Activated CD4-positive, alpha-beta T cell treated with anti-CD3 and anti-CD28 coated beads for 48 hours (primary cell): ENCODE data around the gene CHST12.
"Not testable (repeated sequence)": the region's sequence is repeated elsewhere in the genome, so short reads cannot be mapped to it uniquely, and the experiment has no call there.

Experiments
- DNase-seq: peaks from one replicate; pipeline ENCODE4 v3.0.0-alpha.2; 2020

CHST12 gene

DNA sequence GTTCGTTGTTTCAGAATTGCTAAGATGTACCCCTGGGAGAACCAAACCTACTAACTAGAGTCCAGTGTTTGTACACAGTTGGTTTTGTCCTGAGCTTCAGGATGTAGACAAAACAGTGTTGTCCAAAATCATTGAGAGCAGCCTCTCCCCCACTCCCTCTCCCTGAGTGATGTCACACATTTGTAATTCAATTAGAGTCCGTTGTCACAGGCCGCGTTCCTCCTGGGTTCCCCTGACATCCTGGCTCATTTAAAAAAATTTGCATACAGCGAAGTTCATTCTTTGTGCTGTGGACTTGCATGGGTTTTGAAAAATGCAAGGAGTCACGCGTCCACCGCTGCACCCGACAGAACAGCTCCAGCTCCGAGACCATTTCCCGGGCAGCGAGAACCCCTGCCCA, 62.5 kb downstream of the CHST12 start:
- no peak for DNase-seq

DNA sequence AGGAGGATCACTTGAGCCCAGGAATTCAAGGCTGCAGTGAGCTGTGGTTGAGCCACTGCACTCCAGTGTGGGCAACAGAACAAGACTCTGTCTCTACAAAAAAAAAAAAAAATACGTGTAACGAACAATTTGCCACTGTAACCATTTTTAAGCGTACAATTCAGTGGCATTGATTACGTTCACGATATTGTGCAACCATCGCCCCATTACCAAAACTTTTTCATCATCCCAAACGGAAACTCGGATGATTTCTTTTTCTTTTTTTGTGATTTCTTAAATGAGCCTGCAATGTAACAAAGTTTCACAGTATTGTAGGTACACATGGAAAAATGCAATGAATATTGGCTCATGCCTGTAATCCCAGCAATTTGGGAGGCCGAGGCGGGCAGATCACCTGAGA, 63.3 kb downstream of the CHST12 start:
- DNase-seq = no peak

DNA sequence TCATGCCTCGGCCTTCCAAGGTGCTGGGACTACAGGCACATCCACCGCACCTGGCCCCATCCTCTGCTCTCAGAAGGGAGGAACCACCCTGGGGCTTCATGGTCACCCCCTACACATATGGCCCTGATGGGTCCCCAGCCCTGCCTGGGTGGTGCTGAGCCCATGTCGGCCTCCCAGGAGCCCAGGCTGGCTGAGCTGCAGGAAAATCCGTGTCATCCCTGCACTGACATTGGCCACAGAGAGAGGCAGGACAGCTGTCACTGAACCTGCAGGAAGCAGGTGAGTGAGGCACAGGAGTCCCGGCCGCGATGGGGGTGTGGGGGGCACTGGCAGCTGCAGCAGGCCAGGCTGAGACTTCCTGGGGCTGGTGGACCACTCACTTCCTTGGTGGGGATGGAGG, 64.8 kb downstream of the CHST12 start:
- DNase-seq = no peak

DNA sequence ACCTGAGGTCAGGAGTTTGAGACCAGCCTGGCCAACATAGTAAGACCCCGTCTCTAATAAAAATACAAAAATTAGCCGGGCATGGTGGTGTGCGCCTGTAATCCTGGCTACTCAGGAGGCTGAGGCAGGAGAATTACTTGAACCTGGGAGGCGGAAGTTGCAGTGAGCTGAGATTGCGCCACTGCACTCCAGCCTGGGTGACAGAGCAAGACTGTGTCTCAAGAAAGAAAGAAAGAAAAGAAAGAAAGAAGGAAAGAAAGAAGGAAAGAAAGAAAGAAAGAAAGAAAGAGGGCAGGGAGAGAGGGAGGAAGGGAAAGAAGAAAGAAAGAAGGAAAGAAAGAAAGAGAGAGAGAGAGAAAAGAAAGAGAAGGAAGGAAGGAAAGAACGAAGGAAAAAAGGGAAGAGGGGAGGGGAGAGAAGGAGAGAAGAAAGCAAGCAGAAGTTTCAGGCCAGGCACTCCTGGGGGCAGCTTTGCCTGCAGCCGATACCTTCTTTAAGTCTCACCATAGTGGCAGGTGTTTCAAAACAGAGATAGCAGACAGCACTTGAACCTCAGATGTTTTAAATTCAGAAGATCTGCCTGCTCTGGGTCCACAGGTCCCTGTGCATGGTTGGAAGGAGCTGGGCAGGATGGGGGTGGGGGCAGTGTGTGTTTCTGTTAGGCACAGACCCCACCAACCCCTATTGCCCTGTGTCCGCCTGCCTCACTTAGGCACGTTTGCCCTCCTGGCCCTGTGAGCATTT, 66.2 kb downstream of the CHST12 start:
- DNase-seq = not testable (repeated sequence)

GRCh38 chr7:2470204-2471021, 67.0 kb downstream of the CHST12 start:
- no peak for DNase-seq

GRCh38 chr7:2471022-2471329, 67.6 kb downstream of the CHST12 start:
- no peak for DNase-seq

DNA sequence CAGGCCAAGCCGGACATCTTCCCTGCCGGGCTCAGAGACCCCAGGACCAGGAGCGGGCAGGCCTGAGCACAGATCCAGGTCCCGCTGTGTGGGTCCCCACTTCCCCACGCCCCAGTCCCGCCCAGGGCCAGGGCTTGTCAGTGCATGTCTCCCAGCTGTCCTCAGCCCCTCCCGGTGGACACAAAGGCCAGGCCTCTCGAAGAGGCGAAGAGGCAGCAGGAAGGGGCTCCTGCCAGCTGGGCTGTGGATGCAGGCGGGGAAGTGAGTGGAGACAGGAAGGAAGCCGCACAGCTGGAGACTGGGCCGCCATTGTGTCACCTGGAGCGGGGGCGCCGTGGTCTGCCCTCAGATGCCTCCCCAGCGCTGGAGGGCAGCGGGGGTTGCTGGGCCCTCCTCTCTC, 68.0 kb downstream of the CHST12 start:
- DNase-seq = no peak

DNA sequence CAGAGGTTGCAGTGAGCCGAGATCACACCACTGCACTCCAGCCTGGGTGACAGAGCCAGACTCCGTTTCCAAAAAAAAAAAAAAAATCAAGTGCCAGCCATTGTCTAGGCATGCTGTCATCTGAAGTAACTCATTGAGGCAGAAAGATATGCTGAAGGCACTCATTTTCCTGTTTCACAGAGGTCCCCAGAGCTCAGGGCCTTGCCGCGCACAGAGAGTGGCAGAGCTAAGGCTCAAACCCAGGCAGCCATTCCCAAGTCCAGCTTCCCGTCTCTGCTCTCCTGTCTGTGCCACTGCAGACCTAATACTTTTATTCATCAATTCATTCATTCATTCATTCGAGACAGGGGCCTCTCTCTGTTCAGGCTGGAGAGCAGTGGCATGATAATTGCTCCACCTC, 69.3 kb downstream of the CHST12 start:
- DNase-seq = no peak

DNA sequence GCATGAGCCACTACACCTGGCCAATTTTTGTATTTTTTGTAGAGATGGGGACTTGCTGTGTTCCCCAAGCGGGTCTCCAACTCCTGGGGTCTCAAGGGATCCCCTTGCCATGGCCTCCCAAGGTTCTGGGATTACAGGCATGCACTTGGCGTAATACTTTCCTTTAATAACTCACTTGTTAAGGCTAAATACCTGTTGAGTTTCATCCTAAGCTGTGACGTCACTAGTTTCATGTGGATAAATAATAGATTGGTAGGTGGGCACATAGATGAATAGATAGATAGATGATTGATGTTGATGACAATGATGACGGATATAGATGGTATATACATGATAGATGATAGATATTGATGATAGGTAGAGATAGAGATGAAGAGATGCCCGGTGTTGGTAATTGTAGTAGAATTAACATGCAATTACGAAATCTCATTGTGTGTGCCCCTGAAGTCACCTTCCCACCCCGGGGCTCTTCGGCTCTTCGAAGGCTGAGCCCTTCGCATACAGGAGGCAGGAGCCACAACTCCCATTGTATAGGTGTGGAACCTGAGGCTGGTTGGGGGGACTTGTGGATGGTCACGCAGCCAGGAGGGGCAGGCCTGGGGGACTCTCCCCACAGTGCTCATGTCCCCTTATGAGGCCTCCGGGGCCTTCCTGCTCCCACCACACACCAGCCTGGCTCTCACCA, 70.2 kb downstream of the CHST12 start:
- DNase-seq = no peak

DNA sequence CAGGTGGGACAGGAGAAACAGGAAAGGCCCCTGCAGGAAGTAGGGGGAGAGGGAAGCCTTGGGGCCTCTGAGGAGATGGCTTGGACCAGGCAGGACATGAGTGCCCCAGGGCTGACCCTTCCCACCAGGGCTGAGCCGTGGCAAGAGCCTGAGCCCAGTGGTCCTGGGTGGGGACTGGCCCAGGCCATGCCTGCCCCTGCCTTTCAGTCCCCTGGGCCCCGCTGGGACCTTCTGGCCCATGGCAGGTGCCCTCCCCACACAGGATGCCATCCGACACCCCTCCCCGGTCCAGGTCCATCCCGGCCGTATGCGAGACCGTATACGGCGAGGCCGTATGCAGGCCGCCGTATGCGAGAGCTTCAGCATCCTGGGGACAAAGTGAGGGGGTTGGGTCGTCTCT, 70.8 kb downstream of the CHST12 start:
- no peak for DNase-seq

DNA sequence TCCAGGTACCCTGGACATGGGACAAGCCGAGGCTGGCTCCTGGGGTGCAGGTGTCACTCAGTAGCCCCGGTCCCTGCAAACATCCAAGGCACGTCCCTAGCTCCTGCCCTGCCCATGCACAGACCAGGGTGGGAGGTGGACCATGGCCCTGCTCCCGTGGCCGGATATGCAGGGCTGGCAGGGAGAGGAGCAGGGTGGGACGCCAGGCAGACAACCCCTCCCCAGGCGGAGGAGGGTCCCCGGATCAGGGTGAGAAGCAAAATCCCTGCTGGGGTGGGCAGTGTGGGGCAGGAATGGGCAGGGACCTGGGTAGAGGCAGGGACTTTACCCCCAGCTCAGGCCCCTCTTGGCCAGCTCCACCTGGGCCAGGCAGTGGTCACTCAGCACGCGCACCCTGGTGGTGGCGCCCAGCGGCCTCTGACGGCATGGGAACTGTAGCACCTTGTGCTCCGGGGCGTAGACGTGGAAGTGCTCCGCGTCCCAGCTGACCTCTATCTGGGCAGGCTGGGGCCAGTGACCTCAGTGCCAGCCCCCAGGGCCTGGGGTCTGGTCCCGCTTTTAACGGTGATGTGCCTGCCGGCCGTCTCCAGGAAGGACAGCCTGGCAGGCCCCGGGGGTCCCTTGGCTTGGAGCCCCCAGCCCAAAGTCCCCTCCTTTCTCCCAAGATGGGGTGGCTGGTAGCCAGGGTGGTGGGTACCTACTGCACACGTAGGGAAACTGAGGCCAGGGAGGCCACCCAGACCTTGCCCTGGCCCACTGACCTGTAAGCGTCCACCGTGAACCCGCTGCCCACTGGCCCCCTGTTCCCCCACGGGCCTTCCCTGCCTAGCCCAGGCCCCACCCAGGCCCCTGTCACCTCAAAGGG, 71.6 kb downstream of the CHST12 start:
- DNase-seq = no peak

DNA sequence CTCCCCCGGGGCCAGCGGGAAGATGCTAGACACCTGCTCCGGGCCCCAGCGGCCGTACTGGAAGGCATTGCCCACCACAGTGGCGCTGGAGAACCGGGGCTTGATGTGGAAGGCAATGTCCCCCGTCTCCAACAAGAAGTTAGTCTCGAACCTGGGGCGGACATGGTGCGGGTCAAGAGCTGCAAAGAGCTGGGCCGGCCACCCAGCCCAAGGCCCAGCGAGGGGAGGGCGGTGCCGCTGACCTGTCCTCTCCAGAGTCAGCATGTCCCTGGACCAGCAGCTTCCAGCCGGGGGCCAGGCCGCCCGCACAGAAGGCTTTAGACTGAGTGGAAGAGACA, 72.2 kb downstream of the CHST12 start:
- DNase-seq = no peak

- DNase-seq = no peak
Measured at GRCh38 chr7:2476298-2476697, 72.9 kb downstream of the CHST12 start, which contains the start of gene GRIFIN. Gene GRIFIN, minus strand, starts transcription at chr7:2476398. Its CDS starts 15 bp downstream, at chr7:2476383.

GRCh38 chr7:2476776-2477446, 73.5 kb downstream of the CHST12 start:
- DNase-seq = no peak

GRCh38 chr7:2477447-2478398, 74.3 kb downstream of the CHST12 start:
- peak; percentile 67 for DNase-seq

DNA sequence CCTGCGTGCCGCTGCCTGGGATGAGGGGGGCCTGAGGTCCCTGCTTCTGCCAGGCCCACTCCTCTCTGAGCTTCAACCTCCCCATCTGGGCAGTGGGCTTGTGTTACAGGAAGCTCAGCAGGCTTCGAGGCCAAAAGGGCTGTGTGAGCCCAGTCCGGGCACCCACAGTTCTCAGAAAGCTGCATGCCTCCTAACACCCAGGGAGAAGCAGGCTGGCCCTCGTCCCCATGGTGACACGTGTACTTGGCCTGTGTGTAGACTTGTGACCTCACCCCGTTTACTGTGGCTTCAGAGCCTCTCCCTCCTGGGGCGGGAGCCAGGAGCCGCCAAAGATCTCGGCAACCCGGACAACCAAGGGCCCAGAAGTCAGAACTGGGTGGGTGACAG, 75.0 kb downstream of the CHST12 start:
- DNase-seq = no peak

GRCh38 chr7:2478800-2479199, 75.4 kb downstream of the CHST12 start:
- DNase-seq = no peak

- no peak for DNase-seq
Measured at GRCh38 chr7:2479276-2480069, 76.1 kb downstream of the CHST12 start.

DNA sequence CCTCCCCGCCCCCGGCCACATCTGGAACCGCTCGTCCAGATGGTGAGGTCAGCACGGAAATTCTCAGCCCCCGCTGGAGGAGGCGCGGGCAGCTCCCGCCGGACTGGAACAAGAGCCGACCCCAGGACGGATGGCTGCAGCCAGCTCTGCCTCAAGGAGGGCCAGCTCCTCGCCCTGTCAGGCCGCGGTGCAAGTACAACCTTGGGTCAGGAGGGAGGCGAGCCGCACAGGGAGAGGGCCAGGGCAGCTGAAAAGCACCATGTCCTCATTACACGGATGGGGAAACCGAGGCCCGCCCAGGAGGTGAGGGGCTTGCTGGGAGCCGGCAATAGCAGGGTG, 76.6 kb downstream of the CHST12 start:
- DNase-seq = no peak

DNA sequence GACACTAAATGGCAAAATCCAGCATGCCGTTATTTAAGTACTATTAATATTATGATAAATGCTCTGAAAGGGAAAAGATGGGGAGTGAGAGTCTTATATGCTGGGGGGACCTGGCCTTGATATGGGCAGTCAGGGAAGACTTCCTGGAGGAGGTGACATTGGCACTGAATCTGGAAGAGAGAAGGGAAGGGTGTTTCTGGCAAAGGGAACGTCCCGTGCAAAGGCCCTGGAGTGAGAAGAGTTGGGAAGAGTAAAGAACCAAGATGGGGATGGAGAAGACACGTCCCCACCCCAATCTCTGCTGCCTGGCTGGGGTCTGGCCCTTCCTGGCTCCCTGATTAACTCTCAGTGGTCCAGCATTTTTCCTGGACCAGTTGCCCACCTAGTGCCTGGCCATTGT, 77.8 kb downstream of the CHST12 start:
- no peak for DNase-seq
